GM19043 (cell line): ENCODE measurements around the gene MC1R.
"Not testable (repeated sequence)": the region's sequence is repeated elsewhere in the genome, so short reads cannot be mapped to it uniquely, and the experiment has no call there.

Experiments used
- ATAC-seq: cut with Tn5 transposase; IDR thresholded peaks from one replicate; pipeline ENCODE4 v1.9.1; 2021; ENCODE audit warnings: low read depth; ENCODE audit not compliant: unreplicated experiment

Gene MC1R

GRCh38 chr16:89918453-89919347, at the start of gene MC1R:
TSS of gene MC1R (plus strand) at chr16:89918862. CDS start at chr16:89919259, 397 bp downstream.
- no peak for ATAC-seq

GRCh38 chr16:89869911-89870310, 48.8 kb upstream of the MC1R start:
- no peak for ATAC-seq

GRCh38 chr16:89870440-89870839, 48.2 kb upstream of the MC1R start:
- no peak for ATAC-seq

- ATAC-seq = no peak
Measured at GRCh38 chr16:89871895-89872294, 46.8 kb upstream of the MC1R start.

- ATAC-seq = peak; percentile 37
Measured at GRCh38 chr16:89873109-89873971, 45.3 kb upstream of the MC1R start, which contains the start of gene TCF25. TSS of gene TCF25 (plus strand) at chr16:89873592. CDS start at chr16:89873668, 76 bp downstream.

- ATAC-seq = peak; percentile 57
Measured at GRCh38 chr16:89873972-89874689, 44.5 kb upstream of the MC1R start.

- not testable (repeated sequence) for ATAC-seq
Measured at GRCh38 chr16:89879123-89879522, 39.5 kb upstream of the MC1R start.

GRCh38 chr16:89880477-89881367, 37.9 kb upstream of the MC1R start:
- ATAC-seq = no peak

- no peak for ATAC-seq
Measured at GRCh38 chr16:89881368-89881730, 37.3 kb upstream of the MC1R start.

GRCh38 chr16:89883346-89884040, 35.2 kb upstream of the MC1R start:
- no peak for ATAC-seq

GRCh38 chr16:89884041-89884421, 34.6 kb upstream of the MC1R start:
- ATAC-seq = no peak

GRCh38 chr16:89887243-89887642, 31.4 kb upstream of the MC1R start:
- ATAC-seq = no peak

- no peak for ATAC-seq
Measured at GRCh38 chr16:89890200-89890599, 28.5 kb upstream of the MC1R start.

GRCh38 chr16:89890886-89891657, 27.6 kb upstream of the MC1R start:
- ATAC-seq = no peak

GRCh38 chr16:89892055-89892630, 26.5 kb upstream of the MC1R start:
- no peak for ATAC-seq

- ATAC-seq = no peak
Measured at GRCh38 chr16:89892635-89893034, 26.0 kb upstream of the MC1R start.

- ATAC-seq = no peak
Measured at GRCh38 chr16:89893642-89894548, 24.8 kb upstream of the MC1R start.
